Peyer's patch (tissue), 4 donors: Measurements from ENCODE around the gene FARP1.

ENCODE experiments used
- POLR2A ChIP-seq, 2 donors: fragments of 450-650 bp; IDR thresholded peaks; one replicate each; pipeline ENCODE4 v1.5.1; 2017; ENCODE audit warnings: antibody characterized with exemption in 2 of 2, mild to moderate bottlenecking in 2 of 2, moderate library complexity in 2 of 2
- TF ChIP-seq, protein P1 (sequence below), 6 experiments: fragments of 450-650 bp in 4 of 6; fragments of 200-600 bp in 2 of 6; sonication (generic) in 1 of 6; IDR thresholded peaks; one replicate each; pipeline ENCODE4 v1.5.1; 2017 to 2019; ENCODE audit warnings: antibody characterized with exemption in 6 of 6, mild to moderate bottlenecking in 3 of 6, moderate library complexity in 1 of 6

DNA sequence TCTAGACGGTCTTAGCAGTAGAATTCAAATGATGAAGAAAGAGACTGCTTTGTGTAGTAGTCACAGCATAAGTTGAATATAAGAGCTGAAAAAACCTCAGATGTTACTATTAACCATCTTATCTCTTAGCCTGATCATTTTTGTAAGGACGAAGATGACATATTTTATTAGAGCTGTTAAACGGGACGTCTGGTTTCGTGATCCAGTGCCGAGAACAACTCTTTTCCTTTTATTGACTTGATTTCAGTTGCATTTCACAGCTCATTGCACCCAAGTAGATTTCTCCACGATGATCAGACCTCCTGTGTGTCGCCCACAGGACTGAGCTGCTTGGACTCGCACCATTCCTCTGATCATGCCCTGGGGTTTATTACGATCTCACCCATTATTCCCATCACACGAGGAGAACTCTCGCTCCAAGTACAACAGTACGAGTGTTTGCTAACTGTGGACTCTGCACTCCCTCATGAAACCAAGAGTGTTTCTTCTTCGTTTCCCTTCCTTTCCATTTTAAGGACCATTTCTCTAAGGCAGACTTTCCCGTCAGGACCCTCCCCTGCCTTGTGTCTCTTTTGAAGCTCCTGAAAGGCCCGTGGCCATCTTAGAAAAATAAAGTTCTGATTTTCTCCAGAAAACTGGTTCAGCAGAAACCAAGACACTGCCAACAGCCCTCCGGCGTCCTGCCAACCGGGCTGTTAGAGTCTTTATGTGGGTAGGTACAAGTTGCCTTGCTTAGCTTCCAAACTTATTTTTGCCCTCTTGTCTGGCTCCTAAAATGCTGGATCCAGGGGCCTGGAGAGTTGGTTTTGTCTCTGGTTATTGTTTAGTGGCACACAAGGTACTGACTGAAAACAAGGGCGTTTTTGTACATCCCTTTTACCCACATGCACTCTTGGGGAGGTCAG is 82.4 kb downstream of the FARP1 start:
- no peak for TF ChIP-seq POLR2A (IDR thresholded peaks at IDR 0.05)
- TF ChIP-seq, protein P1, sequence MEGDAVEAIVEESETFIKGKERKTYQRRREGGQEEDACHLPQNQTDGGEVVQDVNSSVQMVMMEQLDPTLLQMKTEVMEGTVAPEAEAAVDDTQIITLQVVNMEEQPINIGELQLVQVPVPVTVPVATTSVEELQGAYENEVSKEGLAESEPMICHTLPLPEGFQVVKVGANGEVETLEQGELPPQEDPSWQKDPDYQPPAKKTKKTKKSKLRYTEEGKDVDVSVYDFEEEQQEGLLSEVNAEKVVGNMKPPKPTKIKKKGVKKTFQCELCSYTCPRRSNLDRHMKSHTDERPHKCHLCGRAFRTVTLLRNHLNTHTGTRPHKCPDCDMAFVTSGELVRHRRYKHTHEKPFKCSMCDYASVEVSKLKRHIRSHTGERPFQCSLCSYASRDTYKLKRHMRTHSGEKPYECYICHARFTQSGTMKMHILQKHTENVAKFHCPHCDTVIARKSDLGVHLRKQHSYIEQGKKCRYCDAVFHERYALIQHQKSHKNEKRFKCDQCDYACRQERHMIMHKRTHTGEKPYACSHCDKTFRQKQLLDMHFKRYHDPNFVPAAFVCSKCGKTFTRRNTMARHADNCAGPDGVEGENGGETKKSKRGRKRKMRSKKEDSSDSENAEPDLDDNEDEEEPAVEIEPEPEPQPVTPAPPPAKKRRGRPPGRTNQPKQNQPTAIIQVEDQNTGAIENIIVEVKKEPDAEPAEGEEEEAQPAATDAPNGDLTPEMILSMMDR (IDR thresholded peaks at IDR 0.05) = no peak
